ENCODE measurements around the gene SYT5. TPM values are rescaled to one million over a fixed set of nuclear protein-coding genes. Genes with fewer than 3 reads are reported as not detected.
A peak's percentile ranks its signal among the peaks of the same experiment; 100 is the strongest.
"Not testable (repeated sequence)": the region's sequence is repeated elsewhere in the genome, so short reads cannot be mapped to it uniquely, and the experiment has no call there.

SYT5 gene
- total RNA-seq, 2 experiments from 2014 or later = 0.84 TPM; not detected in 1

DNA sequence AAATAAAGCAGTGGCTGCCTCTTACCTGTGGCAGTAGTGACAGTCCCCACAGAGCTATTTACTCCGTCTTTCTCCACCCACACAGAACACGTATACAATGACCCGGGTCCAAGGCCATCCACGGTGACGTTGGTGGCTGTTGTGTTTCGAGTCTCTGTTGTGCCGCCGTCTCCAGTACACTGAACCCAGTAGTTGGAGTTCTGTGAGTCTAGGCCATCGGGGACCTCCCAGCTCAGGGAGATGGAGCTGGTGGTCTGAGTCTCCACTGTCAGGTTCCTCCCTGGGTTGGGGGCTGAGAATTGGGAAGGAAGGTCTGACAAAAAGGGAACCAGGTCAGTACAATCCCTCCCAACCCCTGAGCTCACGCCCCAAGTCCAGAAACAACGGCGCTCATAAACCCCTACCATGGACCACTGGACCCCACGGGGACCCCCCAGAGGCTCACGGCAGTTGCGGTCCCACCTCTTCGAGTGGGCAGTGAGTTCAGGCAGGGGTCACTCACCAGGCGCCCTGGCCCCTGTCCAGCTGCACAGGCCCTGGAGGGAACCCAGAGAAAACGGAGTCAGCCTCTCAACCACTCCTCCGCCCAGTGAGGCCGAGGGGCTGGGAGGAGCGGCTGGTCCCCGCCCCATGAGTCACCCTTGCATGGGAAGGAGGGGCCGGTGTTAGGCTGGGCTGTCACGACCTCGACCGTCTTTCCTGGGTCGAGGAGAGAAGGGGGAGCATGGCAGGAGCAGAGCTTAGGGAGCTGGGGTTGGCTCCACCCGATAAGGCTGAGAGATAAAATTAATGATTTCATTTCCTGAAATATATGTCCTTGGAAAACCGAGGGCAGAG lies 26.8 kb upstream of the SYT5 start:
- ChIA-PET CTCF (ENCODE audit: unreplicated experiment) (interaction anchor here (0.6 kb wide), 1 partner anchor 726 kb away, joined by 6 read pairs; no protein-coding TSS in a partner anchor), POLR2A (no interaction called here)
- Histone ChIP-seq H3K9me2 (ENCODE audit: insufficient read depth, low read length) (no peaks in the 10 kb centered on the region), H3K79me2 (ENCODE audit: insufficient read depth, low read depth, low read length) (no peaks in the 10 kb centered on the region), H3K4me2 (ENCODE audit: low read length) (no peak overlapping the region), H3K4me3 (ENCODE audit: low read depth, low read length, poor library complexity, severe bottlenecking) (no peak overlapping the region), H3K27ac (ENCODE audit: low read depth, low read length, poor library complexity, severe bottlenecking) (no peak overlapping the region), H3K36me3 (ENCODE audit: insufficient read depth, low read length) (no peaks in the 10 kb centered on the region), H3K9me3 (ENCODE audit: low read length) (no peaks in the 10 kb centered on the region), H4K20me1 (ENCODE audit: insufficient read depth, low read length) (no peaks in the 10 kb centered on the region), H3K4me1 (ENCODE audit: insufficient read depth, low read length, poor library complexity, severe bottlenecking) (peaks cover 7% of the 10 kb centered on the region), H2AFZ (ENCODE audit: low read length) (no peak overlapping the region)
- intact Hi-C loops (cut with micrococcal nuclease; ENCODE audit: unreplicated experiment) = no loop called here
- DNase-seq (ENCODE audit: low spot score) = no peak
- TF ChIP-seq EZH2phosphoT487 (IDR thresholded peaks at IDR 0.05; ENCODE audit: borderline replicate concordance, low read depth, low read length) = no peak
- TF ChIP-seq, protein P1, sequence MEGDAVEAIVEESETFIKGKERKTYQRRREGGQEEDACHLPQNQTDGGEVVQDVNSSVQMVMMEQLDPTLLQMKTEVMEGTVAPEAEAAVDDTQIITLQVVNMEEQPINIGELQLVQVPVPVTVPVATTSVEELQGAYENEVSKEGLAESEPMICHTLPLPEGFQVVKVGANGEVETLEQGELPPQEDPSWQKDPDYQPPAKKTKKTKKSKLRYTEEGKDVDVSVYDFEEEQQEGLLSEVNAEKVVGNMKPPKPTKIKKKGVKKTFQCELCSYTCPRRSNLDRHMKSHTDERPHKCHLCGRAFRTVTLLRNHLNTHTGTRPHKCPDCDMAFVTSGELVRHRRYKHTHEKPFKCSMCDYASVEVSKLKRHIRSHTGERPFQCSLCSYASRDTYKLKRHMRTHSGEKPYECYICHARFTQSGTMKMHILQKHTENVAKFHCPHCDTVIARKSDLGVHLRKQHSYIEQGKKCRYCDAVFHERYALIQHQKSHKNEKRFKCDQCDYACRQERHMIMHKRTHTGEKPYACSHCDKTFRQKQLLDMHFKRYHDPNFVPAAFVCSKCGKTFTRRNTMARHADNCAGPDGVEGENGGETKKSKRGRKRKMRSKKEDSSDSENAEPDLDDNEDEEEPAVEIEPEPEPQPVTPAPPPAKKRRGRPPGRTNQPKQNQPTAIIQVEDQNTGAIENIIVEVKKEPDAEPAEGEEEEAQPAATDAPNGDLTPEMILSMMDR (conservative IDR thresholded peaks at IDR 0.05; ENCODE audit: low read length) = no peak
- BruUV-seq (replicated peaks) = no TSS peak

DNA sequence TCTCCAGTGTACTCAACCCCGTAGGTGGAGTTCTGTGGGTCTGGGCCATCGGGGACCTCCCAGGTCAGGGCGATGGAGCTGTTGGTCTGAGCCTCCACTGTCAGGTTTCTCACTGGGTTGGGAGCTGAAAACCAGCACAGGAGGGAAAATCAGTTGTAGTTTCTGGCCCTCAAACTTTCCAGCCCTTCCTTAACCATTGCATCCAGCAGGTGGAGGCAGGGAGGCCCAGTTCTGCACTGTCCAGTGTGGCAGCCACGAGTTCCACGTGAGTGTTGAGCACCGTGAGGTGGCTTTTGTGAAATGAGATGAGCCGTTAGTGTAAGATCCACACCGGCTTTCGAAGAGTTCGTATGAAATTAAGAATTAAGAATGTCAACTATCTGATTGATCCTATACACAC lies 22.1 kb upstream of the SYT5 start:
- DNase-seq (ENCODE audit: low spot score); H2AFZ ChIP-seq (ENCODE audit: low read length); CTCF ChIA-PET (ENCODE audit: unreplicated experiment); H3K4me2 ChIP-seq (ENCODE audit: low read length); H3K79me2 ChIP-seq (ENCODE audit: insufficient read depth, low read depth, low read length); intact Hi-C loops (cut with micrococcal nuclease; ENCODE audit: unreplicated experiment); H3K9me3 ChIP-seq (ENCODE audit: low read length); H3K9me2 ChIP-seq (ENCODE audit: insufficient read depth, low read length); POLR2A ChIA-PET; H3K36me3 ChIP-seq (ENCODE audit: insufficient read depth, low read length); H4K20me1 ChIP-seq (ENCODE audit: insufficient read depth, low read length); H3K4me1 ChIP-seq (ENCODE audit: insufficient read depth, low read length, poor library complexity, severe bottlenecking); H3K4me3 ChIP-seq (ENCODE audit: low read depth, low read length, poor library complexity, severe bottlenecking); H3K27ac ChIP-seq (ENCODE audit: low read depth, low read length, poor library complexity, severe bottlenecking); BruUV-seq (replicated peaks): not testable (repeated sequence)
- TF ChIP-seq, protein P1 (conservative IDR thresholded peaks at IDR 0.05; ENCODE audit: low read length) = peak; percentile 30; the same call in 1 of the 2 replicates

DNA sequence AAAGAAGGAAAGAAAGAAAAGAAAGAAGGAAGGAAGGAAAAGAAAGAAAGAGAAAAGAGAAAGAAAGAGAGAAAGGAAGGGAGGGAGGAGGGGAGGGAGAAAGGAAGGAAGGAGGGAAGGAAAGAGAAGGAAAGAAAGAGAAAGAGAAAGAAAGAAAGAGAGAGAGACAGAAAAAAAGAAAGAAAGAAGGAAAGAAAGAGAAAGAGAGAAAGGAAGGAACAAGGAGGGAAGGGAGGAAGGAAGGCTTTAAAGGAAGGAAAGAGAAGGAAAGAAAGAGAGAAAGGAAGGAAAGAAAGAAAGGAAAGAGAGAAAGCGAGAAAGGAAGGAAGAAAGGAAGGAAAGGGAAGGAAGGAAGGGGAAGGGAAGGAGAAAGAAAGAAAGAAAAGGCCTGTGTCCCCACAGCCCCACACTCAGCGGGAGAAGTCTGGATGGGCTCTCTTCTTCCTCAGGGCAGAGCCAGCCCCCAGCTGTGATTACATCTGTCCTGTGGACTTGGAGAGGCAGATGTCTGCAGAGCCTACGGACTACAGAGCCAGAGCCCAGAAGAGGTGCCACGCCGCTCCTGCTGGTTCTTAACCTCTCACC lies 19.6 kb upstream of the SYT5 start:
- DNase-seq (ENCODE audit: low spot score) = no peak
- ChIA-PET POLR2A (interaction anchor here (0.6 kb wide), 1 partner anchor 103 kb away, joined by 4 read pairs; no protein-coding TSS in a partner anchor), CTCF (ENCODE audit: unreplicated experiment) (no interaction called here)
- intact Hi-C loops (cut with micrococcal nuclease; ENCODE audit: unreplicated experiment) = no loop called here
- Histone ChIP-seq H2AFZ (ENCODE audit: low read length) (no peak overlapping the region), H3K36me3 (ENCODE audit: insufficient read depth, low read length) (no peaks in the 10 kb centered on the region), H3K4me1 (ENCODE audit: insufficient read depth, low read length, poor library complexity, severe bottlenecking) (no peaks in the 10 kb centered on the region), H3K79me2 (ENCODE audit: insufficient read depth, low read depth, low read length) (no peaks in the 10 kb centered on the region), H3K4me3 (ENCODE audit: low read depth, low read length, poor library complexity, severe bottlenecking) (no peak overlapping the region), H3K9me3 (ENCODE audit: low read length) (no peaks in the 10 kb centered on the region), H3K4me2 (ENCODE audit: low read length) (no peak overlapping the region), H3K9me2 (ENCODE audit: insufficient read depth, low read length) (no peaks in the 10 kb centered on the region), H4K20me1 (ENCODE audit: insufficient read depth, low read length) (no peaks in the 10 kb centered on the region), H3K27ac (ENCODE audit: low read depth, low read length, poor library complexity, severe bottlenecking) (no peak overlapping the region)
- no TSS peak for BruUV-seq (replicated peaks)
- TF ChIP-seq EZH2phosphoT487 (IDR thresholded peaks at IDR 0.05; ENCODE audit: borderline replicate concordance, low read depth, low read length) = no peak
- TF ChIP-seq, protein P1 (conservative IDR thresholded peaks at IDR 0.05; ENCODE audit: low read length) = no peak

Data from OCI-LY7 (cell line).